ENCODE data around the gene TFAP2D. TPM values are rescaled to one million over a fixed set of nuclear protein-coding genes. Genes with fewer than 3 reads are reported as not detected.

The TFAP2D gene
- total and polyA plus RNA-seq, 10 donors = not detected

DNA sequence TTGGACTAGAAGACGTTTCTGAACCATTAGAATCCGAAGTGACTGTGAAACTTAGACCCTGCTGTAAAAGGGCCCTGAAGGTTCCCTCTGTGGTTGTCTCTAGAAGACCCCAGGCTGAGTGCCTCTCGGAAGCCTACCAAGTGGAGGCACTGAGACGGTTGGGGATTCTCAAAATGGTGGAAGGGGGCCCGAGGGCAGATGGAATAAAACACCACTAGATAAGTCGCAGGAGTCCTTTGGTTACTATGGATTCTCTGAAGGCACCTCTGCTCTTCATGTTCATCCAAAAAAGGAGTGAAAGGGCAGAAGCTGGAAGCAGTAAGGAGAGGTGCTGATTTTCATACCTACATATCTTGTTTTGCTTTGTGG lies 4.0 kb upstream of the TFAP2D start:
- H3K36me3 ChIP-seq = no peaks in the 10 kb centered on the region
- H3K9me3 ChIP-seq = peaks cover 0 to 20% (median 0%) of the 10 kb centered on the region in 8 donors
- 2 to 9% (median 5%) methylated on average over 6 of the region's 6 CpGs for WGBS, 5 donors
- TF ChIP-seq POLR2AphosphoS5 (IDR thresholded peaks at IDR 0.05) (no peak), POLR2A (IDR thresholded peaks at IDR 0.05) (no peak)
- TF ChIP-seq, protein P1, sequence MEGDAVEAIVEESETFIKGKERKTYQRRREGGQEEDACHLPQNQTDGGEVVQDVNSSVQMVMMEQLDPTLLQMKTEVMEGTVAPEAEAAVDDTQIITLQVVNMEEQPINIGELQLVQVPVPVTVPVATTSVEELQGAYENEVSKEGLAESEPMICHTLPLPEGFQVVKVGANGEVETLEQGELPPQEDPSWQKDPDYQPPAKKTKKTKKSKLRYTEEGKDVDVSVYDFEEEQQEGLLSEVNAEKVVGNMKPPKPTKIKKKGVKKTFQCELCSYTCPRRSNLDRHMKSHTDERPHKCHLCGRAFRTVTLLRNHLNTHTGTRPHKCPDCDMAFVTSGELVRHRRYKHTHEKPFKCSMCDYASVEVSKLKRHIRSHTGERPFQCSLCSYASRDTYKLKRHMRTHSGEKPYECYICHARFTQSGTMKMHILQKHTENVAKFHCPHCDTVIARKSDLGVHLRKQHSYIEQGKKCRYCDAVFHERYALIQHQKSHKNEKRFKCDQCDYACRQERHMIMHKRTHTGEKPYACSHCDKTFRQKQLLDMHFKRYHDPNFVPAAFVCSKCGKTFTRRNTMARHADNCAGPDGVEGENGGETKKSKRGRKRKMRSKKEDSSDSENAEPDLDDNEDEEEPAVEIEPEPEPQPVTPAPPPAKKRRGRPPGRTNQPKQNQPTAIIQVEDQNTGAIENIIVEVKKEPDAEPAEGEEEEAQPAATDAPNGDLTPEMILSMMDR (IDR thresholded peaks at IDR 0.05 in 8 of 11, conservative IDR thresholded peaks at IDR 0.05 in 3 of 11) = no peak
- no peaks in the 10 kb centered on the region for H3K4me1 ChIP-seq
- DNase-seq = no peak
- no peak overlapping the region for H3K4me3 ChIP-seq
- H3K27me3 ChIP-seq (replicated peaks in 1 of 7) = peaks cover 0 to 100% (median 28%) of the 10 kb centered on the region in 7 donors
- intact Hi-C loops (cut with DNase I; ENCODE audit: low total_unique reads) = no loop called here
- H3K27ac ChIP-seq = no peak overlapping the region

DNA sequence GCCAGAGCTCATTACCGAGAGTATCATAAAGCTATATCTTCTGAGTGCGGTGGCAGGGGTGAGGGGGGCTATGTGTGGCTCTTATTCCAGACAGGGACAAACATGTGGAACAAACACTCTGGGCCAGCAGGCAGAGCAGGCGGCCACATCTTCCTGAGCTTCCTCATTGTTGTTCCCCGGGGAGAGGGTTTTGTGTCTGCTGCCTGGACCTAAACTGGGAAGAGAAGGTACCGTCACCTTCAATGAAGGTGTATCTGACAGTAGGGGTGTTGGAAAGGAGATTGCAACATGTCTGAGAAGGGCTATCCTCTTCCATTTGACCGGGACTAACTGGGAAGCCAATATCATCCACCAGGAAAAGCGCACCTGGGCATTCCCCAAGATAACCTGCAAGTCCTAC lies 1.6 kb upstream of the TFAP2D start:
- Histone ChIP-seq H3K4me3 (no peak overlapping the region), H3K27me3 (replicated peaks in 1 of 7) (peaks cover 0 to 100% (median 43%) of the 10 kb centered on the region in 7 donors), H3K27ac (no peak overlapping the region), H3K4me1 (no peaks in the 10 kb centered on the region), H3K9me3 (peaks cover 0 to 17% (median 0%) of the 10 kb centered on the region in 8 donors), H3K36me3 (no peaks in the 10 kb centered on the region)
- TF ChIP-seq POLR2A (IDR thresholded peaks at IDR 0.05) (no peak), POLR2AphosphoS5 (IDR thresholded peaks at IDR 0.05) (no peak)
- TF ChIP-seq, protein P1 (IDR thresholded peaks at IDR 0.05 in 8 of 11, conservative IDR thresholded peaks at IDR 0.05 in 3 of 11) = no peak
- intact Hi-C loops (cut with DNase I; ENCODE audit: low total_unique reads) = no loop called here
- WGBS, 5 donors = 11 to 20% (median 16%) methylated on average over 7 of the region's 7 CpGs
- DNase-seq = no peak

DNA sequence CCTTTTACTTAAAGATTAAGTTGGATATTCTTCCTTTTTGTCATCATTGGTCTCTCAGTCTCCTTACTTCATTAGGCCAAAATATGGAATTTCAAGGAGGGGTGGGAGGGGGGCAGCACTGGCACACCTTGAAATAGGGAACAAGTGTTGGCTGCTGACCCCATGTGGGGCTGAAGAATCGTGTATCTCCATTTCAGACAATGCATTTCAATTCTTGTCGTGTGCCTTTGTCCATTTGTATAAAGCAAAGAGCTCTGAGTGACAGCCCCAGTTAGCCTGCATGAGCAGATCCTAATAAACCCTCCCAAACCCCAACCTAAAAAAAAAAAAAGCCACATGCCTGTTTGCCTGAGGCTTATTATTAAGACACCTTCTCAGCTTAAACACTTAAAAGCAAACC lies 1.0 kb upstream of the TFAP2D start:
- 0 to 3% (median 2%) methylated on average over 2 of the region's 2 CpGs for WGBS, 5 donors

DNA sequence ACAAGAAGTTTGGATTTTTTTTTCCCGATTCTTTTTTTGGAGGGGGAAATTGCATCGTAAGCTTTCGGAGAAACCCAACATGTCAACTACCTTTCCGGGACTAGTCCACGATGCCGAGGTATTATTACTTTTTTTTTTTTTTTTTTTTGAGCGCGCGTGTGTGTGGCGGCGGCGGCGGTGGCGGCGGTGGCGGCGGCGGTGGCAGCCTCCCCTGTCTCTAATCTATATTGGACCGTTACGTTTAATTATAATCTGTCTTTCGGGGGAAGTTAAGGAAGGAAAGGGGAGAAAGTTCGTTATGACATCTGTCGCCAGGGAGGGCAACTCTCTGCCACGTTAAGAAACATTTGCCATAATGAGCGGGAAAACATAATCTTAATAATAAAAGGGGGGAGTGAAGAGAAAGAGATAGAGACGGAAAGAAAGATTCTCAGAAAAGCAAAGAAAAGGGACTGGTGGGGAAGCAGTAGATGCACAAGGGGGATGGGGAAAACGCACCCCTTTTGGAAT lies 706 bp downstream of the TFAP2D start:
- Histone ChIP-seq H3K9me3 (peaks cover 0 to 4% (median 0%) of the 10 kb centered on the region in 8 donors), H3K4me1 (no peaks in the 10 kb centered on the region), H3K36me3 (no peaks in the 10 kb centered on the region), H3K27ac (no peak overlapping the region), H3K4me3 (no peak overlapping the region), H3K27me3 (replicated peaks in 1 of 7) (peaks cover 0 to 99% (median 35%) of the 10 kb centered on the region in 7 donors)
- TF ChIP-seq, protein P1 (IDR thresholded peaks at IDR 0.05 in 8 of 11, conservative IDR thresholded peaks at IDR 0.05 in 3 of 11) = no peak
- TF ChIP-seq POLR2AphosphoS5 (IDR thresholded peaks at IDR 0.05) = no peak
- no peak for TF ChIP-seq POLR2A (IDR thresholded peaks at IDR 0.05)
- DNase-seq = no peak
- intact Hi-C loops (cut with DNase I; ENCODE audit: low total_unique reads) = no loop called here
- WGBS, 5 donors = 6 to 10% (median 9%) methylated on average over 27 of the region's 27 CpGs

More for the DNA sequence above, 1.0 kb upstream of the TFAP2D start:
- Histone ChIP-seq H3K4me1 (no peaks in the 10 kb centered on the region), H3K27ac (no peak overlapping the region), H3K27me3 (replicated peaks in 1 of 7) (peaks cover 0 to 100% (median 41%) of the 10 kb centered on the region in 7 donors), H3K36me3 (no peaks in the 10 kb centered on the region), H3K4me3 (no peak overlapping the region), H3K9me3 (peaks cover 0 to 14% (median 0%) of the 10 kb centered on the region in 8 donors)
- TF ChIP-seq, protein P1 (IDR thresholded peaks at IDR 0.05 in 8 of 11, conservative IDR thresholded peaks at IDR 0.05 in 3 of 11) = no peak
- no peak for TF ChIP-seq POLR2AphosphoS5 (IDR thresholded peaks at IDR 0.05)
- TF ChIP-seq POLR2A (IDR thresholded peaks at IDR 0.05) = no peak
- intact Hi-C loops (cut with DNase I; ENCODE audit: low total_unique reads) = no loop called here
- no peak for DNase-seq
